Measurements from ENCODE around the gene SEMA3E.

The SEMA3E gene

GRCh38 chr7:83672157-83672556, 23.2 kb upstream of the SEMA3E start:
- in situ Hi-C loops (cut with HindIII; ENCODE audit: low pct_unique_long_range_greater_than_20kb, low sequenced_read_pairs): no loop called here
- no peak for TF ChIP-seq JUND (IDR thresholded peaks at IDR 0.05; ENCODE audit: low read depth)
- DNase-seq (ENCODE audit: low read depth in 1 of 2, low spot score in 1 of 2): no peak

- TF ChIP-seq JUND (IDR thresholded peaks at IDR 0.05; ENCODE audit: low read depth): no peak
- no peak for DNase-seq (ENCODE audit: low read depth in 1 of 2, low spot score in 1 of 2)
- in situ Hi-C loops (cut with HindIII; ENCODE audit: low pct_unique_long_range_greater_than_20kb, low sequenced_read_pairs): no loop called here
Measured at GRCh38 chr7:83663131-83663530, 14.2 kb upstream of the SEMA3E start.

GRCh38 chr7:83658126-83658525, 9.2 kb upstream of the SEMA3E start:
- in situ Hi-C loops (cut with HindIII; ENCODE audit: low pct_unique_long_range_greater_than_20kb, low sequenced_read_pairs): no loop called here
- no peak for TF ChIP-seq JUND (IDR thresholded peaks at IDR 0.05; ENCODE audit: low read depth)
- DNase-seq (ENCODE audit: low read depth in 1 of 2, low spot score in 1 of 2): no peak

GRCh38 chr7:83655951-83656556, 7.1 kb upstream of the SEMA3E start:
- no peak for TF ChIP-seq JUND (IDR thresholded peaks at IDR 0.05; ENCODE audit: low read depth)
- in situ Hi-C loops (cut with HindIII; ENCODE audit: low pct_unique_long_range_greater_than_20kb, low sequenced_read_pairs): no loop called here
- DNase-seq (ENCODE audit: low read depth in 1 of 2, low spot score in 1 of 2): peak; percentile 11 to 79

- in situ Hi-C loops (cut with HindIII; ENCODE audit: low pct_unique_long_range_greater_than_20kb, low sequenced_read_pairs): no loop called here
- DNase-seq (ENCODE audit: low read depth in 1 of 2, low spot score in 1 of 2): no peak
- no peak for TF ChIP-seq JUND (IDR thresholded peaks at IDR 0.05; ENCODE audit: low read depth)
Measured at GRCh38 chr7:83652481-83652880, 3.5 kb upstream of the SEMA3E start.

- in situ Hi-C loops (cut with HindIII; ENCODE audit: low pct_unique_long_range_greater_than_20kb, low sequenced_read_pairs): no loop called here
- no peak for TF ChIP-seq JUND (IDR thresholded peaks at IDR 0.05; ENCODE audit: low read depth)
Measured at GRCh38 chr7:83649701-83650100, 762 bp upstream of the SEMA3E start.

GRCh38 chr7:83646027-83646426, 2.9 kb downstream of the SEMA3E start:
- TF ChIP-seq JUND (IDR thresholded peaks at IDR 0.05; ENCODE audit: low read depth): no peak
- DNase-seq (ENCODE audit: low read depth in 1 of 2, low spot score in 1 of 2): no peak
- in situ Hi-C loops (cut with HindIII; ENCODE audit: low pct_unique_long_range_greater_than_20kb, low sequenced_read_pairs): no loop called here

More at GRCh38 chr7:83649701-83650100, 762 bp upstream of the SEMA3E start:
- no peak for DNase-seq (ENCODE audit: low read depth in 1 of 2, low spot score in 1 of 2)

GRCh38 chr7:83643739-83644138, 5.2 kb downstream of the SEMA3E start:
- peak; percentile 11 to 85 for DNase-seq (ENCODE audit: low read depth in 1 of 2, low spot score in 1 of 2)
- 0 out of 2 replicates have a peak, but pooled peaks have one; percentile 37 for TF ChIP-seq JUND (IDR thresholded peaks at IDR 0.05; ENCODE audit: low read depth)
- in situ Hi-C loops (cut with HindIII; ENCODE audit: low pct_unique_long_range_greater_than_20kb, low sequenced_read_pairs): no loop called here

- in situ Hi-C loops (cut with HindIII; ENCODE audit: low pct_unique_long_range_greater_than_20kb, low sequenced_read_pairs): no loop called here
- TF ChIP-seq JUND (IDR thresholded peaks at IDR 0.05; ENCODE audit: low read depth): no peak
- no peak for DNase-seq (ENCODE audit: low read depth in 1 of 2, low spot score in 1 of 2)
Measured at GRCh38 chr7:83643012-83643411, 5.9 kb downstream of the SEMA3E start.

GRCh38 chr7:83640731-83641537, 8.0 kb downstream of the SEMA3E start:
- peak in 1 of 2 experiments; percentile 27 for DNase-seq (ENCODE audit: low read depth in 1 of 2, low spot score in 1 of 2)
- no peak for TF ChIP-seq JUND (IDR thresholded peaks at IDR 0.05; ENCODE audit: low read depth)
- in situ Hi-C loops (cut with HindIII; ENCODE audit: low pct_unique_long_range_greater_than_20kb, low sequenced_read_pairs): no loop called here

- TF ChIP-seq JUND (IDR thresholded peaks at IDR 0.05; ENCODE audit: low read depth): no peak
- DNase-seq (ENCODE audit: low read depth in 1 of 2, low spot score in 1 of 2): peak in 1 of 2 experiments; percentile 25
- in situ Hi-C loops (cut with HindIII; ENCODE audit: low pct_unique_long_range_greater_than_20kb, low sequenced_read_pairs): no loop called here
Measured at GRCh38 chr7:83640240-83640639, 8.7 kb downstream of the SEMA3E start.

- no peak for DNase-seq (ENCODE audit: low read depth in 1 of 2, low spot score in 1 of 2)
- no peak for TF ChIP-seq JUND (IDR thresholded peaks at IDR 0.05; ENCODE audit: low read depth)
- in situ Hi-C loops (cut with HindIII; ENCODE audit: low pct_unique_long_range_greater_than_20kb, low sequenced_read_pairs): no loop called here
Measured at GRCh38 chr7:83633516-83633915, 15.4 kb downstream of the SEMA3E start.

- no peak for DNase-seq (ENCODE audit: low read depth in 1 of 2, low spot score in 1 of 2)
- in situ Hi-C loops (cut with HindIII; ENCODE audit: low pct_unique_long_range_greater_than_20kb, low sequenced_read_pairs): no loop called here
- TF ChIP-seq JUND (IDR thresholded peaks at IDR 0.05; ENCODE audit: low read depth): no peak
Measured at GRCh38 chr7:83629117-83629880, 19.6 kb downstream of the SEMA3E start.

Measured in T47D (cell line).